Measurements from ENCODE around the gene MLIP. TPM values are rescaled to one million over a fixed set of nuclear protein-coding genes. Genes with fewer than 3 reads are reported as not detected.

The MLIP gene
- total and polyA plus RNA-seq, 9 donors = 0.05 to 1.2 (median 0.40) TPM; not detected in 4

DNA sequence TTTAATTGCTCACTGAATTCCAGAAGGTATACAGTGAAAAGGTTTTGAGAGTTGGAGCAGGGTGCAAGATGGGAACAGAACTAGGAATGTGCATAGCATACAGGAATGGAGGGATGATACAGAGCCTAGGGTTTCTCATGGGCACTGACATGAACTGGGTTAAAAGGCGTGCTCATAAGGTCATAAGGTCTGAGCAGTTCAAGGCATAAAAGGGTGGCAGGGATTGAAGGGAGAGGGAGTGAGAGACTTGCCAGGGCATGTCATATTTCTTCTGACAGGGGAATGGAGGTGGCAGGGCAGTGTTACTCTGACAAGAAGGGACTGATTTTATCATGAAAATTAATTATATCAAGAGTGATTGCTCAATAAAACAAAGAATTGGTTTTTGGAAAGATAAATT lies 4.7 kb downstream of the MLIP start:
- no peaks in the 10 kb centered on the region for H3K27me3 ChIP-seq
- H3K4me3 ChIP-seq = no peak overlapping the region
- H3K36me3 ChIP-seq = no peaks in the 10 kb centered on the region
- no peak for DNase-seq
- intact Hi-C loops (cut with DNase I) = no loop called here
- no peak overlapping the region for H3K27ac ChIP-seq
- 72 to 77% (median 72%) methylated on average over 1 of the region's 1 CpG for WGBS, 3 donors
- no peaks in the 10 kb centered on the region for H3K9me3 ChIP-seq
- no peaks in the 10 kb centered on the region for H3K4me1 ChIP-seq (ENCODE audit: insufficient read depth)
- TF ChIP-seq POLR2A (IDR thresholded peaks at IDR 0.05) (no peak), EP300 (IDR thresholded peaks at IDR 0.05) (no peak)
- TF ChIP-seq, protein P1, sequence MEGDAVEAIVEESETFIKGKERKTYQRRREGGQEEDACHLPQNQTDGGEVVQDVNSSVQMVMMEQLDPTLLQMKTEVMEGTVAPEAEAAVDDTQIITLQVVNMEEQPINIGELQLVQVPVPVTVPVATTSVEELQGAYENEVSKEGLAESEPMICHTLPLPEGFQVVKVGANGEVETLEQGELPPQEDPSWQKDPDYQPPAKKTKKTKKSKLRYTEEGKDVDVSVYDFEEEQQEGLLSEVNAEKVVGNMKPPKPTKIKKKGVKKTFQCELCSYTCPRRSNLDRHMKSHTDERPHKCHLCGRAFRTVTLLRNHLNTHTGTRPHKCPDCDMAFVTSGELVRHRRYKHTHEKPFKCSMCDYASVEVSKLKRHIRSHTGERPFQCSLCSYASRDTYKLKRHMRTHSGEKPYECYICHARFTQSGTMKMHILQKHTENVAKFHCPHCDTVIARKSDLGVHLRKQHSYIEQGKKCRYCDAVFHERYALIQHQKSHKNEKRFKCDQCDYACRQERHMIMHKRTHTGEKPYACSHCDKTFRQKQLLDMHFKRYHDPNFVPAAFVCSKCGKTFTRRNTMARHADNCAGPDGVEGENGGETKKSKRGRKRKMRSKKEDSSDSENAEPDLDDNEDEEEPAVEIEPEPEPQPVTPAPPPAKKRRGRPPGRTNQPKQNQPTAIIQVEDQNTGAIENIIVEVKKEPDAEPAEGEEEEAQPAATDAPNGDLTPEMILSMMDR (IDR thresholded peaks at IDR 0.05) = no peak

DNA sequence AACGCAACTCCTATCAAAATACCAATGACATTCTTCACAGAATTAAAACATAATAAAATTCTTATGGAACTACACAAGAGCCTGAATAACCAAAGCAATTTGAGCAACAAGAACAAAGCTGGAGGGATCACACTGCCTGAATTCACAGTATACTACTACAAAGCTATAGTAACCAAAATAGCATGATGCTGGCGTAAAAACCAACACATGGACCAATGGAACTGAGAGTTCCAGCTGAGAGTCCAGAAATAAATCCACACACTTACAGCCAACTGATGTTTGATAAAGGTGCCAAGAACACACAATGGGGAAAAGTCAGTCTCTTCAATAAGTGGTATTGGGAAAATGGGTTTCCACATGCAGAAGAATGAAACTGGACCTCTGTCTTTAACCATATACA lies 6.9 kb downstream of the MLIP start:
- no peaks in the 10 kb centered on the region for H3K36me3 ChIP-seq
- H3K27me3 ChIP-seq = no peaks in the 10 kb centered on the region
- H3K9me3 ChIP-seq = no peaks in the 10 kb centered on the region
- no peak overlapping the region for H3K27ac ChIP-seq
- H3K4me3 ChIP-seq = no peak overlapping the region
- H3K4me1 ChIP-seq (ENCODE audit: insufficient read depth) = no peaks in the 10 kb centered on the region
- no peak for TF ChIP-seq EP300 (IDR thresholded peaks at IDR 0.05)
- TF ChIP-seq, protein P1 (IDR thresholded peaks at IDR 0.05) = no peak
- TF ChIP-seq POLR2A (IDR thresholded peaks at IDR 0.05) = no peak
- intact Hi-C loops (cut with DNase I) = no loop called here
- 93 to 97% (median 97%) methylated on average over 2 of the region's 2 CpGs for whole genome bisulfite sequencing, 3 donors
- DNase-seq = no peak

DNA sequence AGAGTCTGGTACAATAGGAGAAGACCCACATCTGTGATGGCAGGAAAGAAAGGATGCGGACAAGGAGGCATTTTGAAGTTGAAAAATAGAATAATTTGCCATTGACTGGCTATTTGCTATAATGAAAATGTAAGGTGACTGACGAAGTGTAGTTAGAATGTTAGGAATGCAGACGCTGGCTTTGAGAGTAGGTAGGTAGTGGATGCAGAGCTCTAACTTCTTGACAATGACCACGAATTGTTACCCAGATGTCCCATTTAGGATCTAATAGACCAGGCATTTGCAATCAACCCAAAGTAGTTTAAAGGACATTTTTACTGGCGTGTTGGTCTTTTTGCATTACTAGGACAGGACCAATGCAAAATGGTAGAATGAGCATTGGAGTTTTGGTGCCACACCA lies 14.2 kb downstream of the MLIP start:
- DNase-seq = no peak
- no peaks in the 10 kb centered on the region for H3K27me3 ChIP-seq
- TF ChIP-seq EP300 (IDR thresholded peaks at IDR 0.05) (no peak), POLR2A (IDR thresholded peaks at IDR 0.05) (no peak)
- TF ChIP-seq, protein P1 (IDR thresholded peaks at IDR 0.05) = no peak
- H3K27ac ChIP-seq = no peak overlapping the region
- no peak overlapping the region for H3K4me3 ChIP-seq
- no peaks in the 10 kb centered on the region for H3K9me3 ChIP-seq
- intact Hi-C loops (cut with DNase I) = no loop called here
- WGBS, 3 donors = 65 to 70% (median 68%) methylated on average over 5 of the region's 5 CpGs
- H3K4me1 ChIP-seq (ENCODE audit: insufficient read depth) = no peaks in the 10 kb centered on the region
- H3K36me3 ChIP-seq = no peaks in the 10 kb centered on the region

DNA sequence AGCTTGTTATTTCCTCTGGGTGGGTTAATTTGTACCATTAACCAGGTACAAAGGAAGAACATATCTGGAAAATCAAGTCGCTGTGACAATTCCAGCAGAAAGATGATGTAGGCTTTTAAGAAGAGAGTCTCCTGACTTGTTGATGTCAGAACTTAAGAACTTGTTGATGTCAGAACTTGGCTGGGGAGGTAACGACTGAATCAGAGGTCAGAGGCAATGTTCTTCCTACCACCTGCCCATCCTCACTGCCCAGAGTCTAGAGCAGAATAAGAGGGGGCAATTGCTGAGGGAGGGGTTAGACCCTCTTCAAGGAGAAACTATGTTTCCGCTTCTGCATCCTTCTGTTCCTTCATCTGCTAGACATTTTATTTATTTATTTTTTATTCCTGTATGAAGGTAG lies 18.9 kb downstream of the MLIP start:
- Histone ChIP-seq H3K27me3 (no peaks in the 10 kb centered on the region), H3K4me1 (ENCODE audit: insufficient read depth) (no peaks in the 10 kb centered on the region), H3K4me3 (no peak overlapping the region), H3K36me3 (no peaks in the 10 kb centered on the region), H3K27ac (no peak overlapping the region), H3K9me3 (no peaks in the 10 kb centered on the region)
- 85 to 86% (median 85%) methylated on average over 3 of the region's 3 CpGs for WGBS, 3 donors
- no peak for TF ChIP-seq EP300 (IDR thresholded peaks at IDR 0.05)
- TF ChIP-seq, protein P1 (IDR thresholded peaks at IDR 0.05) = no peak
- TF ChIP-seq POLR2A (IDR thresholded peaks at IDR 0.05) = no peak
- DNase-seq = no peak
- intact Hi-C loops (cut with DNase I) = no loop called here

DNA sequence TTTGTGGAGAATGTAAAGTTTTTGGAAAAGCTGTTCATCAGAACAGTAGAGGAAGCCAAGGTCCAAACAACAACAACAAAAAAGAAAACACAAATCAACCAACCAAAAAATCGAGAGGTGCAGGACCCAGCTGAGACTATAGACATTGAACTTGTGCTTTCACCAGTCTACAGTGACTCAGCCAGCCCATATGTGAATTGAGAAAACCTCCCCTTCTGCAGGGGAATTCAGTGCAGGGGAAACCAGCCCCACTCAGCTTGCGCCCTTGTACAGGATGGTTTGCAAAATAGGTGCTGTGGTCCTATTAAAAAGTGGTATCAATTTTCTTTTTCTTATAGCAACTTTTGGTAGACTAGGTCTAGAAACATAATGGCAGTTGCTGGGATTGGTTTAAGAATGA lies 21.3 kb downstream of the MLIP start:
- no peaks in the 10 kb centered on the region for H3K4me1 ChIP-seq (ENCODE audit: insufficient read depth)
- intact Hi-C loops (cut with DNase I) = no loop called here

More for the DNA sequence above, 21.3 kb downstream of the MLIP start:
- H3K9me3 ChIP-seq = no peaks in the 10 kb centered on the region
- H3K36me3 ChIP-seq = no peaks in the 10 kb centered on the region
- no peak for DNase-seq
- WGBS, 3 donors = 81 to 89% (median 85%) methylated on average over 2 of the region's 2 CpGs
- no peak for TF ChIP-seq EP300 (IDR thresholded peaks at IDR 0.05)
- TF ChIP-seq, protein P1 (IDR thresholded peaks at IDR 0.05) = no peak
- TF ChIP-seq POLR2A (IDR thresholded peaks at IDR 0.05) = no peak
- no peak overlapping the region for H3K4me3 ChIP-seq
- no peaks in the 10 kb centered on the region for H3K27me3 ChIP-seq
- H3K27ac ChIP-seq = no peak overlapping the region
